Hematopoietic multipotent progenitor cell treated with erythropoietin and hydrocortisone succinate and interleukin-3 and kit ligand, for 6 days (in vitro differentiated cells): ENCODE measurements around the gene ATP8A2.

Experiments used
- DNase-seq: peaks from one replicate; pipeline ENCODE4 v3.0.0-alpha.2; 2015

The ATP8A2 gene

GRCh38 chr13:26022538-26023292, 650.9 kb downstream of the ATP8A2 start:
- no peak for DNase-seq

- no peak for DNase-seq
Measured at GRCh38 chr13:26024558-26024957, 652.8 kb downstream of the ATP8A2 start.

DNA sequence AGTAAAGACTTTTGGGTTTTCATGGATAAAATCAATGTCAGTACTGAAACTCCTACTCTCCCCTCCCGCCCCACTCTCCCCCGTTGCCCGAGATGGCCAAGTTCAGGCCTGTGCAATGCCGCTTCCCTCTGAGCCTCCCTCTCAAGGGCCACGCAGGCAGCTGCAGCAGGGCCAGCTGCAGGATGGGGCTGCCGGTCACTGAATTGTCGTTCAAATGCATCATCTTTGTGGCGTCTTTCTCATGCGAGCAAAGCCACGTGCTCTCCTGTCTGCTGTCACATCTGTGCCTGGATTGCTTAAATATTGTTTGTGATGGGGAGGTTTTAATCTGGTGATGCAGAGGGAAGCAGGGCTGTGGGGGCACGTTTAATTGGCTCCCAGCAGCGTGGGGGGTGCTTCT, 653.4 kb downstream of the ATP8A2 start:
- DNase-seq = no peak

DNA sequence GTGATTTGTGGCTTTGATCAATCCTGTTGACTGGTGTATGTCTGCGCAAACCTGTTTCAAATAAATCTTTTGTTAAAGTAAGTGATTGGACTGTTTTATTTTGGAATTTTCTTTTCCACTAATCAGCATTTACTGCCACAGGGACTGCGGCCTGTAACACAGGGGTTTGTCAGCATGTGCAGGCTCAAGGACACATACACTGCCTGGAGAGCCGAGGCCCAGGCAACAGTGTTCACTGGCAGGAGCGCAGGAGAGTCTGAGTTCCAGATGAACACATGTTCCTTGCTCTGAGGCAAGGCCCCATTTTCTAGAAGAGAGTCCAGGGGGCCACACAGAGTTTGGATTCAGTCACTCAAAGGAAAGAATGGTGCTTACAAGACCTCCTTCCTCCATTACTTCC, 654.0 kb downstream of the ATP8A2 start:
- DNase-seq = no peak

- no peak for DNase-seq
Measured at GRCh38 chr13:26026211-26026610, 654.4 kb downstream of the ATP8A2 start.

- no peak for DNase-seq
Measured at GRCh38 chr13:26029581-26030136, 657.9 kb downstream of the ATP8A2 start.

GRCh38 chr13:26030331-26030730, 658.6 kb downstream of the ATP8A2 start:
- no peak for DNase-seq

- no peak for DNase-seq
Measured at GRCh38 chr13:26034018-26034417, 662.2 kb downstream of the ATP8A2 start.

GRCh38 chr13:26036383-26036782, 664.6 kb downstream of the ATP8A2 start:
- no peak for DNase-seq

DNA sequence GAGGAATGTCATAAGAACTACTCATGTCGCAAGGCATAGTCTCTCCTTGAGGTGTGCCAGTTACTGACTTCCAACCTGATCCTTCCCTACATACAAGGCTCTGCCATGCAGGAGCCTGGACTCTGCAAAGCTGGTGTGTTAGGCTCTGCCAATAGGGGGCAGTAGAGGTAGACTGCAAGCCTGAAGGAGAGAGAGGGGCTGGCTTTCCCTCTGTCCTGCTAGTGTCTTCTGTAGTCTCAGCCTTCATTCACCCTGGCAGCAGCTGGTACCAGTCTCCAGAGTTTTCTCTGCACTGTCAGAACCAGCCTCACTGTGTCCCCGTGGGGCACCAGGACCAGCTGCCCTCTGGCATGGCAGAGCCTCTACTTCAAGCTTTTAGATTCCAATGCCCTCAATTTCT, 665.5 kb downstream of the ATP8A2 start:
- peak; percentile 48 for DNase-seq

GRCh38 chr13:26038931-26039475, 667.2 kb downstream of the ATP8A2 start:
- no peak for DNase-seq

GRCh38 chr13:26041444-26041843, 669.7 kb downstream of the ATP8A2 start:
- no peak for DNase-seq

- DNase-seq = no peak
Measured at GRCh38 chr13:26042785-26043184, 671.0 kb downstream of the ATP8A2 start.

GRCh38 chr13:26045142-26045541, 673.4 kb downstream of the ATP8A2 start:
- no peak for DNase-seq

GRCh38 chr13:26046639-26047038, 674.9 kb downstream of the ATP8A2 start:
- DNase-seq = no peak

DNA sequence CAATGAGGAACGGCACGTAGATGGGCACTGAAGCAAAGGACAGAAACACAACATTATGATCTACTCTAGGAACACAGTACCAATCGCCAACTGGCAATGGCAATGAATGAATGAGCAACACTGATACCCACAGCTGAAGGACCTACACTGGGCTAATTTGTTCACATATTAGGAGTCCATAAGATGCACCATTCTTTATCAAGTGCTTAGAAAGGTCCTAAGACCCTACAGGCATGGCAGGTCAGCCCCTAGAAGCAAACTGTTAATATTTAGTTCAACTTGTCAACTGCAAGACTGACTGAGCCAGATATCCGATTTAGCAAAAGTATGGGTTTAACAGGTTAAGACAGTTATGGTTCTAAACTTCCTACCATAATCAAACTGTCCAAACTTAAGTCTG, 675.3 kb downstream of the ATP8A2 start:
- DNase-seq = no peak

- no peak for DNase-seq
Measured at GRCh38 chr13:26048741-26049140, 677.0 kb downstream of the ATP8A2 start.

- DNase-seq = no peak
Measured at GRCh38 chr13:26050568-26051230, 678.9 kb downstream of the ATP8A2 start.

- no peak for DNase-seq
Measured at GRCh38 chr13:26051231-26051656, 679.5 kb downstream of the ATP8A2 start.

DNA sequence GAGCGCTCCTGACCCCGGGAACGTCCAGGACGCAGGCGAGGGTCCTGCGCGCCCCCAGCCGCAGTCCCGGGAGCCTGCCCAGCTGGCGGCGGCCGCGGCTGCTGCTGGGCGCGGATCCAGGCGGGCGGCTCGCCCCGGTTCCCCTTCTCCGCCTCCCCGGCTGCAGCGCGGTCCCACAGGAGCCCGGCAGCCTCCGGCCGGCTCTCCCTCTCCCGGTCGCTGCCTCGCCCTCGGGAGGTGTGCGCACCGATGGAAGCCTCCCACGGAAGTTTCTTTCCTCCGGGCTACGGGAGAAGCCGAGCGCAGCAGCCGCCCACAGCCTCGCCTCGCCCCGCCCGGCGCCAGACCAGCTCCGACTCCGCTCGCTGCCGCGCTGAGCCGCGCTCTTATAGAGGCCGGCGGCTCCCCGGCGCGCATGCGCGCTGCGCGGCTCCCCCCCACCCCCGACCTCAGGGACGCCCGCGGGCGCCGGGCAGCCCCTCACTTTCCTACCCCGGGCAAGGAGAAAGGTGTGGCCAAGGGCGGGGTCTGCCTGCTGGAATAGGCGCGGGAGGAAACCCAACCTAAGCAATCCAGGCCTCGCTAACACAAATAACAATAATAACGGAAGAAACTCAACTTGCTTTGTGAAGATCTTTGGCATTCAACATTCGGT, 680.0 kb downstream of the ATP8A2 start, which contains the start of gene SHISA2:
TSS of gene SHISA2 (minus strand) at position 360 of the 655 bp plus-strand sequence. CDS start 1,041 bp downstream, outside the sequence.
- peak; percentile 32 for DNase-seq

GRCh38 chr13:26052337-26052736, 680.6 kb downstream of the ATP8A2 start:
- DNase-seq = no peak

GRCh38 chr13:26053418-26053980, 681.7 kb downstream of the ATP8A2 start:
- DNase-seq = no peak

GRCh38 chr13:26054896-26055295, 683.1 kb downstream of the ATP8A2 start:
- no peak for DNase-seq
